HepG2 (cell line): Measurements from ENCODE around the gene GOLGA7B. TPM values are rescaled to one million over a fixed set of nuclear protein-coding genes. Genes with fewer than 3 reads are reported as not detected.
A peak's percentile ranks its signal among the peaks of the same experiment; 100 is the strongest.

Experiments used
- ATAC-seq: fragments of 200-7000 bp; cut with Tn5 transposase; 3 replicates; pipeline ENCODE4 v1.9.1; 2020; ENCODE audit warnings: mild to moderate bottlenecking, moderate library complexity
- BruUV-seq: library from RNA; stranded (reverse); fragments of 400-500 nt; replicated peaks from 2 replicates; lab custom pipeline; 2021; lab: Mats Ljungman, UMichigan
- CTCF ChIA-PET: fragments of 300-600 bp; formaldehyde crosslinking; extraction: SDS; loops from one replicate; lab custom pipeline; 2021; ENCODE audit warnings: low total read pairs, inconsistent platforms, low intra/inter-chr PET ratio; lab: Yijun Ruan, JAX
- POLR2A ChIA-PET: fragments of 350-600 bp; sonication (Branson Sonifier 250); formaldehyde crosslinking; loops from one replicate; lab custom pipeline; 2020; ENCODE audit warnings: antibody characterized with exemption, inconsistent platforms; lab: Yijun Ruan, JAX
- DNase-seq: peaks from one replicate; pipeline ENCODE4 v3.0.0-alpha.2; 2015; ENCODE audit warnings: low spot score
- FAIRE-seq: peaks from 3 replicates; lab custom pipeline; 2011; peaks lifted over from hg19 to GRCh38; lab: Jason Lieb, UNC
- H2AFZ ChIP-seq: one replicate; pipeline ENCODE4 v1.6.1; 2011; ENCODE audit warnings: low read length, inconsistent platforms
- H3K27ac ChIP-seq: fragments of 300-600 bp; 3 replicates; pipeline ENCODE4 v1.8.0; 2011; ENCODE audit warnings: mixed run types, mild to moderate bottlenecking, mixed read lengths, low read length, inconsistent platforms; ENCODE audit not compliant: insufficient read depth; ENCODE audit errors: extremely low read length
- H3K27me3 ChIP-seq, 2 experiments: fragments of 200-600 bp in 1 of 2; 2 replicates in 1 of 2; 3 replicates in 1 of 2; pipeline versions ENCODE4 v1.6.0 to v1.8.0; 2011; ENCODE audit warnings: low read length in 2 of 2, mild to moderate bottlenecking in 2 of 2, moderate library complexity in 2 of 2, inconsistent platforms in 1 of 2; ENCODE audit not compliant: insufficient read depth in 2 of 2, control insufficient read depth in 1 of 2
- H3K36me3 ChIP-seq, 2 experiments: fragments of 200-600 bp in 1 of 2; replicated peaks in 1 of 2; 2 replicates in 1 of 2; 3 replicates in 1 of 2; pipeline versions ENCODE4 v1.5.1 to v1.8.0; 2011; ENCODE audit warnings: low read length in 2 of 2, inconsistent platforms in 1 of 2; ENCODE audit not compliant: insufficient read depth in 2 of 2, control insufficient read depth in 1 of 2
- H3K4me1 ChIP-seq: 2 replicates; pipeline ENCODE4 v1.5.1; 2012; ENCODE audit warnings: low read length, inconsistent platforms; ENCODE audit not compliant: insufficient read depth
- H3K4me2 ChIP-seq: 2 replicates; pipeline ENCODE4 v1.6.0; 2011; ENCODE audit warnings: low read depth, low read length, inconsistent platforms
- H3K4me3 ChIP-seq, 3 experiments: fragments of 200-600 bp in 1 of 3; sonication (generic), shearing (Covaris generic) in 1 of 3; replicated peaks in 1 of 3; 2 replicates each; pipeline ENCODE4 v1.5.1; 2011 to 2016; ENCODE audit warnings: low read length in 3 of 3, inconsistent platforms in 2 of 3, low read depth in 2 of 3, mild to moderate bottlenecking in 2 of 3, control low read depth in 1 of 3, mixed read lengths in 1 of 3; ENCODE audit not compliant: insufficient read depth in 1 of 3
- H3K79me2 ChIP-seq: one replicate; pipeline ENCODE4 v1.6.1; 2011; ENCODE audit warnings: low read length, inconsistent platforms; ENCODE audit not compliant: insufficient read depth
- H3K9ac ChIP-seq: 2 replicates; pipeline ENCODE4 v1.6.0; 2011; ENCODE audit warnings: mild to moderate bottlenecking, low read depth, low read length, inconsistent platforms; ENCODE audit not compliant: insufficient read depth
- H3K9me3 ChIP-seq: 2 replicates; pipeline ENCODE4 v1.5.1; 2012; ENCODE audit warnings: mild to moderate bottlenecking, low read length
- H4K20me1 ChIP-seq: 2 replicates; pipeline ENCODE4 v1.6.0; 2011; ENCODE audit warnings: inconsistent platforms, mild to moderate bottlenecking, low read length, moderate library complexity; ENCODE audit not compliant: insufficient read depth
- DZIP1 ChIP-seq: sonication (generic); formaldehyde crosslinking; IDR thresholded peaks from 2 replicates; pipeline ENCODE4 v1.5.0; 2020; ENCODE audit warnings: mild to moderate bottlenecking, missing genetic modification reagents
- GATA4 ChIP-seq: sonication (generic); IDR thresholded peaks from 2 replicates; pipeline ENCODE4 v1.6.1; 2016; ENCODE audit warnings: antibody characterized with exemption, low read depth, borderline replicate concordance
- GATAD1 ChIP-seq: IDR thresholded peaks from 2 replicates; pipeline ENCODE4 v1.6.1; 2016; ENCODE audit warnings: missing genetic modification reagents, missing compliant biosample characterization
- SALL1 ChIP-seq: sonication (generic); formaldehyde crosslinking; IDR thresholded peaks from 2 replicates; pipeline ENCODE4 v1.8.0; 2022; ENCODE audit warnings: mild to moderate bottlenecking, missing genetic modification reagents
- SIX1 ChIP-seq: sonication (generic); formaldehyde crosslinking; IDR thresholded peaks from 2 replicates; pipeline ENCODE4 v1.4.0; 2020; ENCODE audit warnings: missing genetic modification reagents, borderline replicate concordance
- STAT5B ChIP-seq: sonication (generic); formaldehyde crosslinking; IDR thresholded peaks from 2 replicates; pipeline ENCODE4 v1.4.0; 2020; ENCODE audit warnings: missing genetic modification reagents
- TOE1 ChIP-seq: sonication (generic); formaldehyde crosslinking; IDR thresholded peaks from 2 replicates; pipeline ENCODE4 v1.4.0; 2020; ENCODE audit warnings: mild to moderate bottlenecking, missing genetic modification reagents
- ZNF232 ChIP-seq: sonication (generic); formaldehyde crosslinking; IDR thresholded peaks from 2 replicates; pipeline ENCODE4 v1.4.0; 2020; ENCODE audit warnings: missing genetic modification reagents, borderline replicate concordance
- ZNF383 ChIP-seq: sonication (generic); formaldehyde crosslinking; IDR thresholded peaks from 2 replicates; pipeline ENCODE4 v1.4.0; 2020; ENCODE audit warnings: missing genetic modification reagents, mild to moderate bottlenecking, borderline replicate concordance
- ZNF703 ChIP-seq: sonication (generic); formaldehyde crosslinking; IDR thresholded peaks from 2 replicates; pipeline ENCODE4 v1.5.1; 2020; ENCODE audit warnings: missing genetic modification reagents, mild to moderate bottlenecking, moderate library complexity, borderline replicate concordance
- ZNF772 ChIP-seq: sonication (generic); formaldehyde crosslinking; IDR thresholded peaks from 2 replicates; pipeline ENCODE4 v1.5.0; 2020; ENCODE audit warnings: mild to moderate bottlenecking, missing genetic modification reagents
- ZNF883 ChIP-seq: sonication (generic); formaldehyde crosslinking; IDR thresholded peaks from 2 replicates; pipeline ENCODE4 v1.5.1; 2020; ENCODE audit warnings: mild to moderate bottlenecking, missing genetic modification reagents; ENCODE audit errors: not compliant biosample characterization
- WGBS: methylation state at CpG from one replicate; pipeline ENCODE4 v1.1.6; 2017; ENCODE audit warnings: low lambda C conversion rate; 5-methylcytosine and 5-hydroxymethylcytosine counted together
- in situ Hi-C: cut with HindIII; loops from 2 replicates; pipeline ENCODE4 v1.10.0; 2017; ENCODE audit warnings: low pct_unique_long_range_greater_than_20kb; ENCODE audit not compliant: extremely low pct_ligation_motif_present
- intact Hi-C: fragments of 100-400 bp; cut with micrococcal nuclease; formaldehyde crosslinking; loops from one replicate; pipeline ENCODE4 v1.10.0; 2022; ENCODE audit not compliant: unreplicated experiment
- polyA plus RNA-seq, 8 experiments: library from polyadenylated mRNA; depleted of rRNA in 3 of 8; stranded (reverse) in 7 of 8; unstranded in 1 of 8; fragments of >200 nt; fragmentation: Illumina TruSeq in 4 of 8; extraction: Trizol in 4 of 8; gene quantifications; 2 replicates each; pipeline versions ENCODE4 v1.2.1 to v1.2.3, GENCODE V29; 2011 to 2016; ENCODE audit warnings: low read depth in 4 of 8, missing spikeins in 1 of 8, mixed read lengths in 1 of 8; ENCODE audit not compliant: insufficient read depth in 1 of 8
- total RNA-seq, 5 experiments: library from RNA; depleted of rRNA; stranded (reverse); fragments of >200 nt; fragmentation: Illumina TruSeq; extraction: Trizol; gene quantifications; 2 replicates each; pipeline ENCODE4 v1.2.3, GENCODE V29; 2016; ENCODE audit warnings: low read depth in 1 of 5

Gene GOLGA7B
- total and polyA plus RNA-seq, 2 of the 13 experiments (the other 11 are each of a cell fraction or from before 2014, with no cell fraction given), result not detected

- TF ChIP-seq DZIP1, result no peak
Observed at GRCh38 chr10:97889461-97890265, 40.0 kb downstream of the GOLGA7B start (continued).

- Histone ChIP-seq H3K9me3 (no peaks in the 10 kb centered on the region), H3K27me3 (peaks cover 2 to 38% of the 10 kb centered on the region in 2 experiments; a peak in 3 of 5 replicates), H4K20me1 (no peaks in the 10 kb centered on the region), H3K27ac (no peak overlapping the region)
- ChIA-PET CTCF (no interaction called here), POLR2A (no interaction called here)
- no TSS peak for BruUV-seq
- WGBS, result 45% methylated on average over 15 of the region's 17 CpGs
- in situ Hi-C loops, result no loop called here
- TF ChIP-seq SALL1, result no peak
- no peak for TF ChIP-seq STAT5B (CRISPR knock-in tag)
- TF ChIP-seq ZNF232, result no peak
- no peak for TF ChIP-seq ZNF703 (CRISPR knock-in tag)
- no peak for TF ChIP-seq SIX1 (CRISPR knock-in tag)
- no peak for TF ChIP-seq ZNF883 (CRISPR knock-in tag)
- no peak for TF ChIP-seq ZNF383 (CRISPR knock-in tag)
- no peak for TF ChIP-seq GATA4
- no peak for TF ChIP-seq GATAD1 (CRISPR knock-in tag)
- TF ChIP-seq TOE1, result no peak
- no peak for TF ChIP-seq ZNF772 (CRISPR knock-in tag)
- TF ChIP-seq, all 625 proteins: peak for 0
- Histone ChIP-seq H2AFZ (no peak overlapping the region), H3K4me3 (no peak overlapping the region), H3K9ac (no peak overlapping the region), H3K4me2 (no peak overlapping the region), H3K4me1 (no peaks in the 10 kb centered on the region), H3K36me3 (no peaks in the 10 kb centered on the region), H3K79me2 (no peaks in the 10 kb centered on the region)
- DNase-seq (peak; percentile 15), FAIRE-seq (no peak), ATAC-seq (peak; percentile 88)
- intact Hi-C loops, result no loop called here
Observed at GRCh38 chr10:97891497-97892167, 42.0 kb downstream of the GOLGA7B start.
